ENCODE data around the gene PRICKLE4. TPM values are rescaled to one million over a fixed set of nuclear protein-coding genes. Genes with fewer than 3 reads are reported as not detected.

PRICKLE4 gene
- total and polyA plus RNA-seq, 2 of the 4 experiments (the other 2 are of a cell fraction): 0.72 TPM; not detected in 1

DNA sequence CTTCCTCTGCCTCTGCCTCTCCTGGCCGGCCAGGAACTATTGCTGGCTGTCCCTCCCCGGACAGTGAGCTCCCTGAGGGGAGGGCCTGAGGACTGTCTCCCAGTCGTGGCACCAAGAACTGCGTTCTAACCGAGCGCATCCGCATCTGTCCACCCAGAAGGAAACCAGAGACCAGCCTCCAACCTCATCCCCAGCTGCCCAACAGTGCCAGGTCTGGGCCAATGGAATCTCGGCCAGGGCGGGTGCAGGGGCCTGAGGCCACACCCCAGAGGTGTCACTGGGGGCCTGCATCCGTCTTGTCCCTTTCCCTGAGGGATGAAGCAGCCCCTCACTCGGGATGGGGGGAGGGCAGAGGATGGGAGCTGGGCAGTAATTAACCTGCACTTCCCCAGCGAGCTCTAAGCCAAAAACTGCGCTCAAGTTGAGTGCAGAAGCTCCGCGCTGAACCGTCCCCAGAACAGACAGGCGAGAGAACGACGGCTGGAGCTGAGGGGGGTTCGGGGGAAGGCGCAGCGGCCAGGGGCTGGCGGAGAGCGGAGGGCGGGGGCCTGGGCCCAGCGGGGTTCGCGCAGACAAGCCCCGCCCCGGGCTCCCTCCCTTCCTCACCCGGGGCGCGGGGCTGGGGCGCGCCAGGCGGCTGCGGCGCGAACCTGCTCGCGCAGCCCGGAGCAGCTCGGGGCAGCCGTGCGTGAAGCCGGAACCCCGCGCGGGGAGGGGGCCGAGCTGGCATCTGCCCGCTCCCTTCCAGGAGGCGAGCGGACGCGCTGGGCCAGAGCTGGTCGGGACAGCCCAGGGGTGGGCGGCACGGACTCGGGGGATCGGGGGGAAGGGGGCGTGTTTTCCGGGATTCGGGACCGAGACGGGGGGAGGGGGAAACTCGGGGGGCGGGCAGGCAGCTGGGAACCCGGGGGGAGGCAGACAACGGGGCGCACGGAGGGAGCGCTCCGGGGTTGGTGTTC lies 46.6 kb upstream of the PRICKLE4 start:
- in situ Hi-C loops (cut with MboI; ENCODE audit: low sequenced_read_pairs): no loop called here

More for the DNA sequence above, 46.6 kb upstream of the PRICKLE4 start:
- H3K27me3 ChIP-seq (ENCODE audit: control insufficient read depth, insufficient read depth, low read length): no peaks in the 10 kb centered on the region
- H3K14ac ChIP-seq (replicated peaks; ENCODE audit: low read depth, low read length): peak overlapping the region; percentile 61; the same call in 1 of the 2 replicates
- H2AK5ac ChIP-seq (ENCODE audit: low read depth, low read length): peak overlapping the region; percentile 43
- BruUV-seq (replicated peaks): no TSS peak
- CTCF ChIA-PET: interaction anchor here (0.6 to 1.2 kb wide), 3 partner anchors 54 to 366 kb away, joined by 3 to 4 read pairs (median 3); partner anchors contain the start of gene TOMM6
- peak overlapping the region; percentile 95 for H2AFZ ChIP-seq (replicated peaks; ENCODE audit: low read length, poor library complexity)
- intact Hi-C loops (cut with micrococcal nuclease) (loop anchor here (1.0 to 2.0 kb wide), 3 partner anchors 27 to 51 kb away; no protein-coding TSS in a partner anchor), dilution Hi-C loops (cut with HindIII; ENCODE audit: low sequenced_read_pairs, unreplicated experiment) (no loop called here)
- no peak overlapping the region for H2BK20ac ChIP-seq (ENCODE audit: low read depth, low read length)
- peak overlapping the region; percentile 77 for H2BK5ac ChIP-seq (ENCODE audit: low read depth, low read length, poor library complexity, severe bottlenecking)
- H3K27ac ChIP-seq (ENCODE audit: insufficient read depth, low read length): peak overlapping the region; percentile 84
- H3K4ac ChIP-seq (ENCODE audit: low read depth, low read length): peak overlapping the region; percentile 82
- H4K8ac ChIP-seq (ENCODE audit: low read depth in 2 of 2, low read length in 2 of 2): peak overlapping the region; percentile 59 to 71; a peak in 3 of 4 replicates
- H2AK9ac ChIP-seq (replicated peaks; ENCODE audit: low read depth, low read length, poor library complexity): peak overlapping the region; percentile 48
- H3K4me1 ChIP-seq (ENCODE audit: control insufficient read depth, insufficient read depth, low read length): peaks cover 18% of the 10 kb centered on the region
- H3K23ac ChIP-seq (ENCODE audit: low read depth, low read length): peak overlapping the region; percentile 76; the same call in 1 of the 2 replicates
- H2BK120ac ChIP-seq (ENCODE audit: low read depth, low read length): peak overlapping the region; percentile 72; the same call in 1 of the 2 replicates
- H3K4me3 ChIP-seq (ENCODE audit: insufficient read depth, low read depth, low read length): peak overlapping the region; percentile 88
- POLR2A ChIA-PET (ENCODE audit: unreplicated experiment): interaction anchor here (0.6 kb wide), 1 partner anchor 44 kb away, joined by 12 read pairs; no protein-coding TSS in a partner anchor
- H3K56ac ChIP-seq (ENCODE audit: extremely low read depth, insufficient read depth, low read length): no peak overlapping the region; the same call in 1 of the 2 replicates
- ATAC-seq (ENCODE audit: low read depth) (peak; percentile 72), DNase-seq (peak; percentile 62)
- H2BK15ac ChIP-seq (ENCODE audit: low read depth, low read length): no peak overlapping the region
- H3K9me3 ChIP-seq (ENCODE audit: control insufficient read depth, insufficient read depth, low read length): no peaks in the 10 kb centered on the region
- H4K91ac ChIP-seq (ENCODE audit: insufficient read depth, low read depth, low read length): peak overlapping the region; percentile 78
- no peak for TF ChIP-seq RCOR1 (IDR thresholded peaks at IDR 0.05; ENCODE audit: insufficient replicate concordance, low read length)
- peak; percentile 18; the same call in 1 of the 2 replicates for TF ChIP-seq MXI1 (IDR thresholded peaks at IDR 0.05; ENCODE audit: borderline replicate concordance, low read depth, low read length)
- TF ChIP-seq, protein P1, sequence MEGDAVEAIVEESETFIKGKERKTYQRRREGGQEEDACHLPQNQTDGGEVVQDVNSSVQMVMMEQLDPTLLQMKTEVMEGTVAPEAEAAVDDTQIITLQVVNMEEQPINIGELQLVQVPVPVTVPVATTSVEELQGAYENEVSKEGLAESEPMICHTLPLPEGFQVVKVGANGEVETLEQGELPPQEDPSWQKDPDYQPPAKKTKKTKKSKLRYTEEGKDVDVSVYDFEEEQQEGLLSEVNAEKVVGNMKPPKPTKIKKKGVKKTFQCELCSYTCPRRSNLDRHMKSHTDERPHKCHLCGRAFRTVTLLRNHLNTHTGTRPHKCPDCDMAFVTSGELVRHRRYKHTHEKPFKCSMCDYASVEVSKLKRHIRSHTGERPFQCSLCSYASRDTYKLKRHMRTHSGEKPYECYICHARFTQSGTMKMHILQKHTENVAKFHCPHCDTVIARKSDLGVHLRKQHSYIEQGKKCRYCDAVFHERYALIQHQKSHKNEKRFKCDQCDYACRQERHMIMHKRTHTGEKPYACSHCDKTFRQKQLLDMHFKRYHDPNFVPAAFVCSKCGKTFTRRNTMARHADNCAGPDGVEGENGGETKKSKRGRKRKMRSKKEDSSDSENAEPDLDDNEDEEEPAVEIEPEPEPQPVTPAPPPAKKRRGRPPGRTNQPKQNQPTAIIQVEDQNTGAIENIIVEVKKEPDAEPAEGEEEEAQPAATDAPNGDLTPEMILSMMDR (conservative IDR thresholded peaks at IDR 0.05; ENCODE audit: low read depth, low read length): 0 out of 2 replicates have a peak, but pooled peaks have one; percentile 2
- TF ChIP-seq BHLHE40 (IDR thresholded peaks at IDR 0.05; ENCODE audit: low read depth, low read length): no peak
- TF ChIP-seq MAZ (IDR thresholded peaks at IDR 0.05; ENCODE audit: borderline replicate concordance, low read depth, low read length): peak; percentile 63; the same call in 1 of the 2 replicates
- H3K18ac ChIP-seq (ENCODE audit: low read depth, low read length): peak overlapping the region; percentile 29; the same call in 1 of the 2 replicates
- peaks cover 6 to 23% of the 10 kb centered on the region in 2 experiments; a peak in 2 of 4 replicates for H3K79me1 ChIP-seq (ENCODE audit: low read depth in 1 of 2, low read length in 2 of 2)
- peak overlapping the region; percentile 80 for H3K4me2 ChIP-seq (ENCODE audit: low read depth, low read length)
- 7% methylated on average over 5 of the region's 73 CpGs; no CpG with 5 or more reads in 1 of the 2 experiments for WGBS, 2 experiments (ENCODE audit: extremely low coverage in 2 of 2, insufficient read length in 1 of 2)
- no peaks in the 10 kb centered on the region for H4K20me1 ChIP-seq (ENCODE audit: insufficient read depth, low read length)
- peak overlapping the region; percentile 35 for H4K5ac ChIP-seq (ENCODE audit: low read depth, low read length)
- H3K9ac ChIP-seq (ENCODE audit: low read depth, low read length): peak overlapping the region; percentile 66
- no peaks in the 10 kb centered on the region for H3K36me3 ChIP-seq (ENCODE audit: control insufficient read depth, insufficient read depth, low read length)
- H3K9me1 ChIP-seq (ENCODE audit: insufficient read depth, low read length): peaks cover 9% of the 10 kb centered on the region; the same call in 1 of the 2 replicates
